Keratinocyte (primary cell): ENCODE measurements around the gene CORO2B. TPM values are rescaled to one million over a fixed set of nuclear protein-coding genes. Genes with fewer than 3 reads are reported as not detected.

Experiments
- DNase-seq: peaks from one replicate; pipeline ENCODE4 v3.0.0-alpha.2; 2011; ENCODE audit warnings: low read depth, missing footprints, low spot score
- FAIRE-seq: peaks from 2 replicates; lab custom pipeline; 2011; peaks lifted over from hg19 to GRCh38; lab: Jason Lieb, UNC
- H2AFZ ChIP-seq: 2 replicates; pipeline ENCODE4 v1.6.0; 2012; ENCODE audit warnings: low read length, control low read depth, inconsistent platforms; ENCODE audit not compliant: control insufficient read depth
- H3K27ac ChIP-seq: 2 replicates; pipeline ENCODE4 v1.5.1; 2011; ENCODE audit warnings: low read length; ENCODE audit not compliant: control insufficient read depth, insufficient read depth
- H3K27me3 ChIP-seq: 3 replicates; pipeline ENCODE4 v1.6.0; 2011; ENCODE audit warnings: low read length; ENCODE audit not compliant: control insufficient read depth, insufficient read depth; ENCODE audit errors: extremely low read depth
- H3K36me3 ChIP-seq, 2 experiments: 2 replicates in 1 of 2; 3 replicates in 1 of 2; pipeline ENCODE4 v1.5.1; 2011; ENCODE audit warnings: low read length in 2 of 2, mild to moderate bottlenecking in 1 of 2; ENCODE audit not compliant: control insufficient read depth in 2 of 2, insufficient read depth in 2 of 2; ENCODE audit errors: extremely low read depth in 1 of 2
- H3K4me1 ChIP-seq: 3 replicates; pipeline ENCODE4 v1.5.1; 2011; ENCODE audit warnings: low read length; ENCODE audit not compliant: control insufficient read depth, insufficient read depth; ENCODE audit errors: extremely low read depth
- H3K4me2 ChIP-seq: 3 replicates; pipeline ENCODE4 v1.6.0; 2011; ENCODE audit warnings: low read depth, low read length; ENCODE audit not compliant: control insufficient read depth, insufficient read depth; ENCODE audit errors: extremely low read depth
- H3K4me3 ChIP-seq, 3 experiments: fragments of 200-600 bp in 1 of 3; sonication (generic) in 1 of 3; 2 replicates in 2 of 3; 3 replicates in 1 of 3; pipeline ENCODE4 v1.5.1; 2011 to 2016; ENCODE audit warnings: low read length in 3 of 3, mild to moderate bottlenecking in 3 of 3, control low read depth in 2 of 3, inconsistent platforms in 1 of 3, low read depth in 1 of 3, mixed read lengths in 1 of 3, mixed run types in 1 of 3, moderate library complexity in 1 of 3; ENCODE audit not compliant: control insufficient read depth in 2 of 3, insufficient read depth in 2 of 3; ENCODE audit errors: extremely low read depth in 1 of 3
- H3K79me2 ChIP-seq: 2 replicates; pipeline ENCODE4 v1.6.0; 2012; ENCODE audit warnings: low read length; ENCODE audit not compliant: control insufficient read depth, insufficient read depth
- H3K9ac ChIP-seq: 3 replicates; pipeline ENCODE4 v1.6.0; 2011; ENCODE audit warnings: low read length; ENCODE audit not compliant: control insufficient read depth, insufficient read depth; ENCODE audit errors: extremely low read depth
- H3K9me1 ChIP-seq: 3 replicates; pipeline ENCODE4 v1.6.0; 2011; ENCODE audit warnings: low read length; ENCODE audit not compliant: control insufficient read depth, insufficient read depth; ENCODE audit errors: extremely low read depth
- H3K9me3 ChIP-seq: 2 replicates; pipeline ENCODE4 v1.5.1; 2012; ENCODE audit warnings: low read depth, low read length; ENCODE audit not compliant: control insufficient read depth
- H4K20me1 ChIP-seq: 3 replicates; pipeline ENCODE4 v1.6.0; 2011; ENCODE audit warnings: low read length; ENCODE audit not compliant: control insufficient read depth, insufficient read depth; ENCODE audit errors: extremely low read depth
- EZH2 ChIP-seq: IDR thresholded peaks from one replicate; pipeline ENCODE4 v1.6.1; 2012; ENCODE audit warnings: inconsistent platforms, mild to moderate bottlenecking, low read length, moderate library complexity
- dilution Hi-C: fragments of 300-500 bp; cut with MboI; formaldehyde crosslinking; loops from one replicate; pipeline ENCODE4 v1.7.0; 2020; ENCODE audit warnings: low sequenced_read_pairs; ENCODE audit not compliant: extremely low pct_ligation_motif_present
- polyA plus RNA-seq, 5 experiments: library from polyadenylated mRNA; depleted of rRNA in 3 of 5; stranded (reverse) in 3 of 5; stranded (forward) in 1 of 5; unstranded in 1 of 5; fragments of >200 nt; gene quantifications; 1 replicate in 1 of 5; 2 replicates in 3 of 5; 3 replicates in 1 of 5; pipeline versions ENCODE4 v1.2.1 to v1.2.3, GENCODE V29; 2011 to 2012; ENCODE audit warnings: missing spikeins in 2 of 5, low read depth in 1 of 5, low replicate concordance in 1 of 5
- TF ChIP-seq, protein P1 (sequence below), 3 experiments: IDR thresholded peaks in 1 of 3; conservative IDR thresholded peaks in 1 of 3; optimal IDR thresholded peaks in 1 of 3; 2 replicates in 2 of 3; 3 replicates in 1 of 3; pipeline versions ENCODE3 to v1.5.1; 2011; ENCODE audit warnings: low read length in 3 of 3, mild to moderate bottlenecking in 3 of 3, moderate library complexity in 2 of 3, control low read depth in 1 of 3, inconsistent platforms in 1 of 3; ENCODE audit not compliant: insufficient read depth in 2 of 3; ENCODE audit errors: extremely low read depth in 1 of 3

Gene CORO2B
- polyA plus RNA-seq, 1 donor (not counting 4 experiments of a cell fraction or from before 2014, with no cell fraction given): 0.13 TPM

DNA sequence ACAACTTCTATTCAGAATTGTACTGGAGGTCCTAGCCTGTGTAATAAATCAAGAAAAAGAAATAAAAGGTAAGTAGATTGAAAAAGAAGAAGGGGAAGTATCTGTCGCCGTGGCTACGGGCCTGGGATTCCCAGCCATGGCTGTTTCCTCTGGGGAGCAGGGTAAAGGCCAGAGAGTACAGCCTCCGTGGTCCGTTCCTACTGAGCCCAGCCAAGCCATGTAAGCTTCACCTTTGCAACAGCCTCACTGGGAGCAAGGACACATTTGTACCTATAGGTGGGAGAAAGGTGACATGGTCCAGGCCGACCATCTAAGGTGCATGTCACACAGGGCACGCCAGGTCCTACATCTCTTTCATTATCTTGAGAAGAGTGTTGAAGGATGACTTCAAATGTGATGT is 170.6 kb downstream of the CORO2B start:
- FAIRE-seq (no peak), DNase-seq (no peak)
- Histone ChIP-seq H3K36me3 (no peaks in the 10 kb centered on the region), H3K9me1 (no peaks in the 10 kb centered on the region), H3K9ac (no peak overlapping the region), H4K20me1 (no peaks in the 10 kb centered on the region), H3K79me2 (no peaks in the 10 kb centered on the region), H3K4me2 (no peak overlapping the region), H3K27me3 (no peaks in the 10 kb centered on the region), H3K9me3 (no peaks in the 10 kb centered on the region), H2AFZ (no peak overlapping the region), H3K27ac (no peak overlapping the region), H3K4me3 (no peak overlapping the region), H3K4me1 (no peaks in the 10 kb centered on the region)
- no peak for TF ChIP-seq EZH2
- TF ChIP-seq, protein P1, sequence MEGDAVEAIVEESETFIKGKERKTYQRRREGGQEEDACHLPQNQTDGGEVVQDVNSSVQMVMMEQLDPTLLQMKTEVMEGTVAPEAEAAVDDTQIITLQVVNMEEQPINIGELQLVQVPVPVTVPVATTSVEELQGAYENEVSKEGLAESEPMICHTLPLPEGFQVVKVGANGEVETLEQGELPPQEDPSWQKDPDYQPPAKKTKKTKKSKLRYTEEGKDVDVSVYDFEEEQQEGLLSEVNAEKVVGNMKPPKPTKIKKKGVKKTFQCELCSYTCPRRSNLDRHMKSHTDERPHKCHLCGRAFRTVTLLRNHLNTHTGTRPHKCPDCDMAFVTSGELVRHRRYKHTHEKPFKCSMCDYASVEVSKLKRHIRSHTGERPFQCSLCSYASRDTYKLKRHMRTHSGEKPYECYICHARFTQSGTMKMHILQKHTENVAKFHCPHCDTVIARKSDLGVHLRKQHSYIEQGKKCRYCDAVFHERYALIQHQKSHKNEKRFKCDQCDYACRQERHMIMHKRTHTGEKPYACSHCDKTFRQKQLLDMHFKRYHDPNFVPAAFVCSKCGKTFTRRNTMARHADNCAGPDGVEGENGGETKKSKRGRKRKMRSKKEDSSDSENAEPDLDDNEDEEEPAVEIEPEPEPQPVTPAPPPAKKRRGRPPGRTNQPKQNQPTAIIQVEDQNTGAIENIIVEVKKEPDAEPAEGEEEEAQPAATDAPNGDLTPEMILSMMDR (optimal IDR thresholded peaks at IDR 0.05 in 1 of 3, IDR thresholded peaks at IDR 0.05 in 1 of 3, conservative IDR thresholded peaks at IDR 0.05 in 1 of 3; ENCODE audit: extremely low read depth in 1 of 3, insufficient read depth in 2 of 3, low read length in 3 of 3): no peak
- dilution Hi-C loops: no loop called here

DNA sequence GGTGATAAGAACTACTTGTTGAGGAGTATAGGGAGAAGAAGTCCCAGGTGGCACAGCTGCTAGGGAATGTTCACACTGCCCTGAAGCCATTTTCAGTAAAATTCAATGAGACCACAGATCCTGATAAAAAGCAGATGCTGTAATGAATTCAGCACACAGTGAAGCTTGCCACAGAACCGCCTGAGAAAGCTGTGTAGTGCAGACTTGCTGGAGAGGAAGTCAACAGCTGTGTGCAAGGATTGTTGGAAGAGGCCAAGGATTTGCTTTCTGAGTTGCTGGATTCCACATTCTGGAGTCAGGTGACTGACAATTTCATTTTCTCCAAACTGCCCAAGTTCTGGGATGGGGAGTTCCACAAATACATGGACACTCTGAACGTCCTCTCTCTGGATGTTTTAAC is 171.0 kb downstream of the CORO2B start:
- no peaks in the 10 kb centered on the region for H3K79me2 ChIP-seq
- no peaks in the 10 kb centered on the region for H3K9me1 ChIP-seq
- no peak overlapping the region for H3K9ac ChIP-seq
- no peaks in the 10 kb centered on the region for H3K4me1 ChIP-seq
- no peaks in the 10 kb centered on the region for H3K27me3 ChIP-seq
- TF ChIP-seq EZH2: no peak
- TF ChIP-seq, protein P1 (optimal IDR thresholded peaks at IDR 0.05 in 1 of 3, IDR thresholded peaks at IDR 0.05 in 1 of 3, conservative IDR thresholded peaks at IDR 0.05 in 1 of 3; ENCODE audit: extremely low read depth in 1 of 3, insufficient read depth in 2 of 3, low read length in 3 of 3): no peak
- no peaks in the 10 kb centered on the region for H3K9me3 ChIP-seq
- dilution Hi-C loops: no loop called here
- H3K4me3 ChIP-seq: no peak overlapping the region
- H3K4me2 ChIP-seq: no peak overlapping the region
- no peaks in the 10 kb centered on the region for H4K20me1 ChIP-seq
- DNase-seq (no peak), FAIRE-seq (no peak)
- no peak overlapping the region for H2AFZ ChIP-seq
- no peak overlapping the region for H3K27ac ChIP-seq
- H3K36me3 ChIP-seq: no peaks in the 10 kb centered on the region
